ENCODE measurements around the gene DNHD1.

The DNHD1 gene, protein sequence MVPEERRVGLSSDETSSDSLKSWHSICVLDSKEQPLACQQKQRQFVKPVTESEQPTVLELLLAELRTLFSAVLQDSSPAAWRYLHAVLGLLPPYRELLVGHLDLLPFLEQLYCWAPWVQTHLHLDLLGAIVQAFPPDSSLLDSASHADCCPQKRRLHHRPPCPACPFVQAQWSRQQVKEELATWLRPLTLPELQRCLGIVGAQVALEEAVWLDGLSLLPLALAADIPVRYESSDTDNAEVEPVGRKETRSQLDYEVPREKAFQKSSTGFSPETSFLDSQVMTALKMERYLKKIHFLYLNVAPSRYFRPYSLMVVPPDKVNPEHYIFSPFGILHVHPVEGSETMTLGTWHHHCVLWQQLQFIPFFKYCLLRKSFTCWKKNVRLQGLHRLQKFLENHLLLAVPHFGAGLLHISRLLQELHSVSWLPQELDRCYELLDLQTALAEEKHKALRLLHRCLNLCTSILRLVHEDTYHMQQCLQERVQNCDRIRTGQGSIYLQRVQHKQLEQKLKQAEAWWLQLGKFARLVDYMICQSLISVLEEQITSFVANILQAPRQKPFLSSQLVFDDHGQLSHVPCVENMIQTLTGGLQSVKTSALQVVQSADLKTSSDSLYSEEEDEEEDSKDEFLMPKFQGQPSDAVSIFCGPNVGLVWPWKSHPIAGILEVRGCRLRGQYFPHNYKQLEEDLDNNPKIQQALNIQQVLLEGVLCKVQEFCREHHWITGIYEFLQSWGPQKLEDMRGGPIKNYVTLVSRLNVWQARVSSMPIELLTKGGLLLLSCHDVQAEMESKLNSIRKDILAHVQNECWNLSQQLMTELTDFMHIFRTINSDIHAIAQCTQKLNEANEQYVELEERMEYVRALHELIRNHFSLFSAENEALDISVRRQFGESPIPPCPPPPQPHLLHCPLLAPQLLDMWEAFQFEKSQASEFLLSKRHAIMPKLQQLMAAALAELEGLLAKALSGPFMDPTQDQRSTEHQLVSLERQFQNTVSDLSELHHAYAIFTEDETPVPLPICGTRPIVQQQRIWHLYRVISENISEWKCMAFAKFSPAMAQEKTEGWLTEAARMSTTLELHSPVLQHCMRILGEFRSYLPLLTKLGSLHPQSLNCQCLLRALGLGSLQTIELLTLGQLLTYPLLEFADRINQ (N-terminal part only)

GRCh38 chr11:6497069-6497839 is at the start of gene DNHD1:
DNHD1 (plus strand) TSS chr11:6497280; CDS start chr11:6498216, 936 bp downstream.
- no peak for DNase-seq

DNA sequence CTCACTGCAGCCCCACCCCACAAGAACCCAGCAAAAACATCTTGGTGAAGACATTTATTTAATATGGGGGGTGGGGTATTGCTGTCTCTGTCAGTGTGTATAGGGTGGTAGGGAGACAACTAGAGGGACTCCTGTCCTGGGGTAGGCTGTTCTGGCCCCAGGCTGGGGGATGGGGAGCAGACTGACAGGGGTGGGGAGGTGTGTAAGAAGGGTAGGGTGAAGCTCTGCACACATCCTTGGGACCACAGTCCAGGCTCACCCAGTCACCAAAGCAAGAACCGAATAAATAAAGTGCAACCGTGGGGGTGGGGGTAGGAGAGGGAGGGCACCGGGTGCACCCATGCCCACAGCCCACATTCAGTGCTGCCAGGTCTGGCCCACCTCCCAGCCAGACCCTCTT is 48.5 kb upstream of the DNHD1 start:
- no peak for DNase-seq

GRCh38 chr11:6452219-6452618 is 44.9 kb upstream of the DNHD1 start:
- DNase-seq = no peak

DNA sequence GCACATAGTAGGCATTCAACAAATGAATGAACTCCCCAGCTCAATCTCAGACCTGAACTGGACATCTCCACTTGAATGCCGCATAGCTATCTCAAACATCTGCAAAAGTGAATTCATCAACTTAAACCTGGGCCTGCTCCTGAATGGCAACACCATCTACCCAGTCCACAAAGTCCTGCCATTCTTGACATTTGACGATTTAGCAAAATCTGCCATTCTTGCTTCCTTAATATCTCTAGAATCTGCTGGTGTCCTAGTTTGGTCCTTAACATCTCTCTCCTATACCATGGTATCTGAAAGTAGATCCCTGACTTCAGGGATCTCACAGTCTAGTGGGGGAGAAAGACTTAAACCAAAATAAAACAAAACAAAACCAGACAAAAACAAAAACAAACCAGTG is 43.9 kb upstream of the DNHD1 start:
- DNase-seq = no peak

- DNase-seq = peak in 1 of 3 experiments; percentile 86
Measured at GRCh38 chr11:6455070-6455469, 42.0 kb upstream of the DNHD1 start.

- DNase-seq = no peak
Measured at GRCh38 chr11:6456361-6457073, 40.6 kb upstream of the DNHD1 start.

DNA sequence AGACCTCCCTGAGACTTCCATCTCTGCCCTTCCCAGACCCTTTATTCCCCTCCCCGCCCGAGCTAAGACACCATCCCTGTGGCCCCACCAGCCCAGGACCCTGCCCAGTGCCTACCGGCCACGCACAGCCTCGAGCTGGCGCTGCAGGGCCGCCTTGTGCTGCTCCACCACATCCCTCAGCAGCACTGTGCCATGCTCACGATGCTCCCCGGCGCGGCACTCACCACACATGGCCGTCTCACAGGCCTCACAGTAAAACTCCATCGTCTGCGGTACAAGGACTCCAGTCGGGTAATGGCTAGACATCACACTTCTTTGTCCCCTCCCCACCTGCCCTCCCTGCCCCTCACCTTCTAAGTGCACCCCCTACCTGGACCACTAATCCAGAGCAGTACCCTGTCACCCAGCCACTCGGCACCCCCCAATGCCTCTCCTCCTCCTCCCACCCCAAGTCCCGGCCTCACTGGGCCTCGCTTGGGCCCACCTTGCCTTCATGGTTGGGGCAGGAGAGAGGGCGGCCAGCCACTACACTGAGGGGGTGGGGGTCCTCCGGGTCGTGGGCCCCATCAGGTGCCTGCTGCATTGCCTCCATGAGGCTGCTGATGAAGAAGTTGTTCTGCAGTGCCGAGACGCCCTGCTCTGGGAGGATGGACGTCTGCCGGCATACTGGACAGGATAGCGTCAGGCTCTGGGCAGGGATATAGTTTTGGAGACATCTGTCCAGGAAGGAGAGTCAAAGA is 39.3 kb upstream of the DNHD1 start:
- no peak for DNase-seq

DNA sequence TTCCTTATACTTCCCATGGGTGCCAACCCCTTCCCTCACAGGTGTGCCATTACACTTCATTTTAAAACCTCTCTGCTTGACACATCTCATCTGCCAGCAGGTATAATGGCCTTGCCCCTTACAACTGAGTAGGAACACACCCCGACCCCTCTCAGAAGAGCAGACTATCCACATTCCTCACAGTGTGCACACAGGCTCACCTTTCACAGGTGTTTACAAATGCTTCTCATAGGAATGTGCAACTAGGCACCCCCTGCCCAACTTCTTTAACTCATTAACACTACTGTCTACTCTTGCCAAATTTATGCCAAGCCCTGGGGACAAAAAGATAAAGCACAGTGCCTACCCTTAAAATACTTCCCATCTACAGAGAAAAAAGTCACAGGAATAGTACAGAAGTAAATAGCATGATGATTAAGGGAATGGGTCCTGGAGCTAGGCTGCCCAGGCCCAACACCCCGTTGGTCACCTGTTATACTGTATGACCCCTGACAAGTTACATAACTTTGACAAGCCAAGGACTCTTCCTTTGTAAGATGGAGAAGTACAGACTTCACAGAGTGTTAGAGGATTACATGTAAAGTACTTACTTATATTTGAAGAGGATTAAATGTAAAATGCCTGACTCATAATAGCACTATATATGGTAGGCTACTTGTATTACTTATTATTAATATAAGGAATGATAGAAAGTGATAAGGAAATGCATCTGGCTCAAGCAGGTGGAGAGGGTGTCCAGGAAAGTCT is 38.6 kb upstream of the DNHD1 start:
- no peak for DNase-seq

DNA sequence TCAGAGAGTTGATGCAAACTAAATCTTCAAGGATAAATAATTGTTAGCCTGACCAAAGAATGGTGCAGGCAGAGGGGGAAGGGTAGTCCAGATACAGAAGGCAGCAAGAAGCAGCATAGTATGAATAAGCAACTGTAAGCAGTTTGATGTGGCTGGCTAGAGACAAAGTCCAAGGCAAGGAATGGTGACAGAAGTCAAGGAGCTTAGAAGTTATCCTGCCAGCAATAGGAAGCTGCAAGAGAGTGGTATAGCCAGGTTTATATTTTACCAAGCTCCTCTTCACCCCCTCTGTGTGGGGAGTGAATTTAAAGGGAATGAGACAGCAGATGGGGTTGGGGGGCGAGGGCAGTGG is 38.0 kb upstream of the DNHD1 start:
- DNase-seq = no peak

DNA sequence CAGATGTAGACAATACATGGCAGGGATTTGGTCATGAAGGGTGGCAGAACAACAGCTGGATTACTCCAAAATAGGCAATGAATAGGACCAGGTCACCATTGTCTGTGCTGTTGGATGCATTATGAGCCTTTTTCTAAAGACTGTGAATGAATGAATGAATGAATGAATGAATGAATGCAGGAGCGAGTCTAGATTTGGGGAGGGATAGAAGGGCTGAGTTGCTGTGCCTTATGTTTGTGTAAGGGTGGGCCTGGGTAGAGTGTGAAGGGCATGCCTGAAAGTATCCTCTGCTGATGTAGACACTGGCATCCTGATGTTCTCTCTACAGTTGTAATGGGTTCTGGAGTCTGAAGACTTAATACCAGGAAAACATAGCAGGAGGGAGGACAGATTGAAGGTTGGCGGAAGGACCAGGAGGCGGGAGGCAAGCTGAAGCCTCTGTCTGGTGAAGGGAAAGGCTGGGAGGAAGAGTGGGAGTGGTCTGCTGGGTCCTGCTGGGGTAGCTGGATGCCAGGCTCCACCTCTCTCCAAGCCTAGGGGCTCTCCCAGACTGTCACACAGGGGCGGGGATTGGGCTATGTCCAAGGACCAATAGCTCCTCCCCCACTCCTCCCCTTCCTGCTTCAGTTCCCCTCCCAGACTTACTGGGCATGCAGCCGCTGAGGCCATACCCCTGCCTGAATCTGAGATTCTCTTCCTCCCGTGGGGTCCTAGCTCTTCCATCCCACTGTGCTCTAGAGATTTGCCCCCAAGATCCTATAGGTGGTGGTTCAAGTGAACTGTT is 28.2 kb upstream of the DNHD1 start:
- DNase-seq = peak in 1 of 3 experiments; percentile 93

DNA sequence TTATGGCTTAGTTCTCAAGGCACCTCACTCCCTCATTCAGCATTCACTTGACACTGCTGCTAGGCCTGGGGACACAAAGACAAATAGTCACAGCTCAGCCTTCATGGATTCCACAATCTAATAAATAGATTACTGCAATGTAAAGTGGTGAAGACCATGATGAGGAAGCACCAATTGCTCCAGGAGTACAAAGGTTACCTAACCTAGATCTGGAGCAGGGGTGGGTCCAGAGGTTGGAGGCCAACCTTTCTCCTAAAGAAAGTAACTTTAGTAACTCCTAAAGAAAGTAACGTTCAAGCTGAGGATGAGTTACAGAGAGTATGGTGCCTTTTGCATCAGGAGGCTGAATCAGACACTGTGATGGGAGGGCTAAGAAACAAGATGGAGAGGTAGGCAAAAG is 27.5 kb upstream of the DNHD1 start:
- no peak for DNase-seq

- DNase-seq = peak in 1 of 3 experiments; percentile 40
Measured at GRCh38 chr11:6472934-6473333, 24.1 kb upstream of the DNHD1 start.

DNA sequence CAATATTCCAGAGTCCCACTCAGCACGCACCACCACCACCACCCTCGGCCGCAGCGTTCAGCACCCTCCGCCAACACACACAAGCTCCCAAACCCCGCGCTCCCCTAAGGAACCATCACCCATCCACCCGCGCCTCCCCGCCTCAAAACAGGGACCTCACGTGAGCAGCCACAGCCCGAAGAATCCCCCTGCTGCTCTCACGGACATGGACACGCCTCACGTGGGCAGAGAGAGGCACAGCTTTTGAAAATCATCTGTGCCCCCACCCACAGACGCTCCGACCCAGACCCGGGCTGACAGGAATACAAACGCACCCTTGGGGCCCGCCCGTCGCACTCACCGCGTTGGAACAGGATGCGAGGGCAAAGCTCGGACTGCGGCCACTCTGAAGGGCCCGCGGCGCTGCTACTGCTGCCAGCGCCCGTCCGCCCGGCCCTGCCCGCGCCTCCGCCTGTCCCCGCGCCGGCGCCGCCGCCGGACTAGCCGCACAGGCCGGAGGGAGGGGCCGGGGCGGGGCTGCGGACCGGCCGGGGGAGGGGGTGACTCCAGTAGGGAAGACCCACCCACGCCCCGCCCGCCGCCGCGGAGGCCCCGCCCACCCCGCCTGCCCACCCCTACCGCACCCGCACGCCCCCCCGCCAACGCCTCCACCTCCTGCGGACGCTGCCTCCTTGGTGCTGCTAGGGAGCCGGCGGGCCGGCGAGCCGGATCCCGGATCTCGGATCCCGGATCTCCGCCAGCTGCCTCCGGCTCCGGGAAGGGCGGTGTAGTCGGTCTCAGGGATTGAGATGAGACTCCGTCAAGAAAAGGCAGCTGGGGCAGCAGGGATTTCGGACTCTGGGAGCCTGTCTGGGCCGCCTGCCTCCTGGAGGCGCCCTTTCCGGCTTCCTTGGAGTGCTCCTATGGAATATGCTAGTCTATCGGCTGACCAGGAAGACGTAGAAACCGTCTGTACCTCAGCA is 23.3 kb upstream of the DNHD1 start, which contains the start of gene TRIM3:
TSS of gene TRIM3 (minus strand) at position 491 of the 962 bp plus-strand sequence. CDS start 8,246 bp downstream, outside the sequence.
- peak; percentile 85 to 92 (median 86) for DNase-seq

GRCh38 chr11:6474413-6474792 is 22.7 kb upstream of the DNHD1 start:
- DNase-seq = no peak

DNA sequence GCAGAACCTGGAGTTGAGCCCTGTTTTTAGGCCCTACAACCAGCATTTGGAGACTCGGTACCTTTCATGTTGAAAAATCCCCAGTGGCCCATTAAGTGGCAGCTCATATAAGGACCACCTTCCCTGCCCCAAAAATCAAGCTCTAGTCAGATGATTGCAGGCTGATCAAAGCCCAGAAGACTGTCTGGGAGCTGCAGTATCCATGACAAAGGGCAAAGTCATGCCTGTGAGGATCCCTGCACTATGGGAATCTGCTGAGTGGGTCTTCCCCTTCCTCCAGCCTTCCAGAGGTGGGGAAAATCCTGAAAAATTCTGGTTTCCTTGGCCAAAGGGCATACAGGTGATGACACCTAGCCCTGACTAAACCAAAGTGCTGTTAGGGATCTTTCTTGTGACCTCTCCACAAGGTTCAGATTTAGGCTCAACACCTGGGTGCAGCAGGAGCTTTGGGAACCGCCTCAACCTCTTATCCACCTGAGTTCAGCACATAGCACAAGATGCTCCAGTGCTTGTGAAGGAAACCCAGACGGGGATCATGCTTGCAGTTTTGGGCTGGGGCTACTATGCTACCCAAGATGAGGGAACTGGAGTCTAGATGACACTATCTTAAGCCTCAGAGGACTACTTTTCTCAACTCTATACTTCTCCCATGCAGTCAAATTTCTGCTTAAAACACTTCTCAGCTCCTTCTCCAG is 22.1 kb upstream of the DNHD1 start:
- DNase-seq = no peak

- peak in 1 of 3 experiments; percentile 11 for DNase-seq
Measured at GRCh38 chr11:6475936-6476335, 21.1 kb upstream of the DNHD1 start.

- no peak for DNase-seq
Measured at GRCh38 chr11:6476571-6476970, 20.5 kb upstream of the DNHD1 start.

All from NCI-H1417 (cell line).